Renal cortex interstitium (tissue), 11 donors: ENCODE results near the gene FRAS1. TPM values are rescaled to one million over a fixed set of nuclear protein-coding genes. Genes with fewer than 3 reads are reported as not detected.
A peak's percentile ranks its signal among the peaks of the same experiment; 100 is the strongest.
"Not testable (repeated sequence)": the region's sequence is repeated elsewhere in the genome, so short reads cannot be mapped to it uniquely, and the experiment has no call there.

ENCODE experiments used
- DNase-seq, 11 donors: peaks; one replicate each; pipeline ENCODE4 v3.0.0-alpha.2; 2013; ENCODE audit warnings: low read depth in 9 of 11, low spot score in 4 of 11; ENCODE audit errors: extremely low read depth in 1 of 11
- polyA plus RNA-seq, 3 donors: library from polyadenylated mRNA; unstranded; fragments of 120-200 nt; gene quantifications; one replicate each; pipeline ENCODE4 v1.2.1, GENCODE V29; 2013; ENCODE audit not compliant: insufficient read length in 3 of 3

Gene FRAS1
- polyA plus RNA-seq, 3 donors: 79.1 to 92.9 (median 84.9) TPM

GRCh38 chr4:78149751-78150542 is 92.8 kb downstream of the FRAS1 start:
- peak in 10 of 11 donors; percentile 31 to 77 (median 60) for DNase-seq

- peak in 10 of 11 donors; percentile 19 to 60 (median 38) for DNase-seq
These were observed 93.4 kb downstream of the FRAS1 start for GRCh38 chr4:78150543-78150864.

DNA sequence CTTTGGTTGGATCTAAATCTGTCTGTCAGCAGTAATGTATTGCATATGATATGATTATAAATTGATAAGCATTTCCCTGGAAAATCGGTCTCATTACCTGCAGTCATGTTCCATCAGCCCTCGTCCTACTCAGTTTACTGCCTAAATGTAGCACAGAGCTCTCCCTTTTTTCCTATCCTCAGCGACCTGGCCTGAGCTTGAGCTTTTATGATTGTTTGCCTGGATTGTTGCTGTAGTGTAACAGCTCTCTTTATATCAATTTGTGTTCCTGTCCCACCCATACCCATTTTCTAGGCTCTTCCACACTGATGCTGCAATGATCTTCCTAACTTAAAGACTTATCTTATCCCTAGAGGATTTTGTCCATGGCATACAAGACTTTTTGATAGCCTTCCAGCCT is 95.7 kb downstream of the FRAS1 start:
- DNase-seq: no peak

DNA sequence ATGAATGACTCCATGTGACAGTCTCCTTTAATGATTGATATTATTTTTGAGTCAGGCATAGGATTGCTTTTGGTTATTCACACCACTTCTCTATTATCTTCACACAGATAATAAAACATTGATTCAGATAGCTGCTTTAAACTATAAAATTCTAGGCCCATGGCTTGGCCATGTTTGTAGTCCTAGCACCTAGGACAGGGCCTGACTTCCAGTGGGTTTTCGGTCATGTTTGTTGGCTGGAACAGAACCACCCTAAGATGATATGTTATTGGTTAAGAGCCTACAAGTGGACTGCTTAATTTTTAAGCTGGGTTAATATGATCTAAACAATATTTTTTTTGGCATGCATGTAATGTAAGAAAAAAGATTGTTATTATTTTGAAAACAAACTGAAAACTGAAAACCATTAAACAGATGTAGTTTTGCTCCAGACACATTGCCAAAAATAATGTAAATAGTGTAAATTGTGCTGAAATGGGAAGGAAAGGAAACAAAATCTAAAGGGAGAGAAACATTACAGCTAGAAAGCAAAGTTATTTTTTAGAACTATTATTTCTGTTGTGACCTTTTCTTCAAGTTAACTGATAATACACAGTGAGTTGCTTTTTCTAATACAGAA is 98.0 kb downstream of the FRAS1 start:
- DNase-seq: no peak

DNA sequence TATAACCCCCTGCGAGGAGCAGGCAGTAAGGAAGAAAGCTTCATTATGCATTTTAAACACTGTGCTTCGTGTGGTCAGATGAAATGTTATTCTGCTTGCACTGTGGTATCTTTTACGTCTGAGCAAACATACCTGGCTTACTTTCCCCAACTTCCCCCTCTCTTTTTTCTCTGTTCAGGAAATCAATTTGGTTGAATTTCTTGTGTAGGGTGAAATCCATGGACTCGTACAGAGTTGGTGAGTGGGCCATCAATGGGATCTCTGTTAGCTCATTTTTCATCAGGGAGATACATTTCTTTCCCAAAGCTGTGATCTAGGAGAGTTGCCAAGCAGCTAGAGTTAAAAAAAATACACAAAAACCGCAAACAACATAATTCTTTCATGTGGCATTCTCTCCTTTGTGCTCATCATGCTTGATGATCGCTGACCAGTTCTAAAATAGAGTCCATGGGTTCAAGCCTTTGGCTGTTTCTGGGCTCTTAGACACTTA is 98.5 kb downstream of the FRAS1 start:
- DNase-seq: no peak

DNA sequence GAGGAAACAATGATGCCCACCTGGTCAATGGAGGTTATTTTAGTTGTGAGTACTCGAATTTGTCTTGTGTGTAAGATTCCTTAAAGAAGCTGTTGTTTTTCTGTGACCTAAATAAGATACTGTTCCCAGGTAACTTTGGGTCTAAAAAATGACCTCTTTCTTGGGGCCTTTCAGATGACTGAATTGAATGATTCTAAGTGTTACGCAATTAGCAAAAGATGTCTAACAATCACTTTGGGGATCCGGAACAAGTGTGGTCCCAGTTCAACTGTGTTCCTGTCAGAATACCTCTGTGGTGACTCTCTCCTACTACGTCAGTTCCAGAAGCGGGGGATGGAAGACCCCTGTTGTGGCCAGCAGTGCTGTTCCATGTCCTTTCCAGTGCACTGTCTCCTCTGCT is 99.4 kb downstream of the FRAS1 start:
- no peak for DNase-seq

- no peak for DNase-seq
These were observed 105.2 kb downstream of the FRAS1 start for GRCh38 chr4:78162342-78162741.

- DNase-seq: no peak
These were observed 105.7 kb downstream of the FRAS1 start for GRCh38 chr4:78162821-78163220.

DNA sequence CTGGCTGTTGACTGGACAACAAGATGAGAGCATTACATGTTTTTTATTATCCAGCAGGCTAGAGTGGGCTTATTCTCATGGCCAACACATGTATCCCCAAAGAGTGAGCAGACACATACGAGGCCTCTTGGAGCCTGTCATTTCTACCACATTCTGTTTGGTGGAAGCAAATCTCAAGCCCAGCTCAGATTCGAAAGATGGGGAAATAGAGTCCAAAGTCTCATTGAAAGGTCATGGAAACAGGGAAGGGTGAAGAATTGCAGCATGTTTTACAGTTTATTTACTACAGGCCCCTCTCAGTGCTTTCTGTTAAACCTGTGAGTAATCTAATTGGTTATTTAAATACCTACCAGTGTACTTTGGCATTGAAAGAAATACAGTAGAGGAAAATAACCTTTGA is 108.6 kb downstream of the FRAS1 start:
- no peak for DNase-seq

- no peak for DNase-seq
These were observed 109.5 kb downstream of the FRAS1 start for GRCh38 chr4:78166622-78167021.

DNA sequence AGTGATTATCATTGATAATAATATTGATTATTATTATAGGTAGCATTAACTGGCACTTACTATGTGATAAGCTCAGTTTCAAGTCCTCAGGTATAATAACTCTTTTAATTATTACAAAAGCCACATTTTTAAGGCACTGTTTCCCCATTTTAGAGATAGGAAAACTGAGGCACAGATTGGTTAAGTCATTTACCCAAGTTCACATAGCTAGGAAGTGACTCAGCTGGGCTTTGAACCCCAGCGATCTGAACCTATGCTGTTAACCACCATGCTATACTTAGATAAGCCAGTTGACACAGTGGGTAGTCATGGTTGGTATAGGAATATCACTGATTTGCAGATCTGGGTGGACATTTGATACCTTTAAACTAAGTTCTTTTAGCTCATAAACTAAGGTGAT is 110.4 kb downstream of the FRAS1 start:
- no peak for DNase-seq

DNA sequence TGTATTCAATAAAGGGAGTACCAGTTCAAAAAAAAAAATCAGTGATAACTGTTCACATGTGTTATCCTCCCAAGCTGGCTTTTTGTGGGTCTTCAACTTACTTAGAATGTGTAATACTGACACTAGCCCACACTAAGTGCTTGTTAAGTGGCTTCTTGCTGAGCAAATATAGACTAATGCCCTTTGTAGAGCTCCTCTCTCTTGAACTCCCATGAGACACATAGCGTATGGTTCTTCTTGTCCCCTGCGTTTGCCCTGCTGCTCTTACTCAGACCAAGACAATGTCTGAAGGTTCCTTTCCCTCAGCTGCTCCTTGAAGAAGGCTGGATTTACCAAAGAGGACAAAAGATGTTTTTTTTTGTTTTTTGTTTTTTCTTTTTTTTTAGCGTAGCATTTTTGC is 110.9 kb downstream of the FRAS1 start:
- no peak for DNase-seq

DNA sequence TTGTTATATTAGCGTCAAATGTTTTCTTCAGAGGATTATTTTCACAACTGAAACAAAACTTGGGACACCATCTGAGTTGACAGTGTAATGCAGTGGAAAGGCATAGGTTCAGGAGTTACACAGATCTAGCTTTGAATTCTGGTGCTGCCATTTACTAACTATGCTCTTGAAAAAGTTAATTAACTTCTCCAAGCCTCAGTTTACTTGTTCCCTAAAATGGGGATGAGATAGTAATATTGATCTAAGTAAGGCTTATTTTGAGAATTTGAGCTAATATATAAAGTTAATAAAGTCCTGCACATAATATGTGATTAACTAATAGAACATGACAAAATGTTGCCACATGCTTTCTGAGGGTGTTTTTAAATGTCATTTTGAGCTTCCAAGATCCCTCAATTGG is 112.6 kb downstream of the FRAS1 start:
- no peak for DNase-seq

GRCh38 chr4:78171482-78171881 is 114.4 kb downstream of the FRAS1 start:
- no peak for DNase-seq

DNA sequence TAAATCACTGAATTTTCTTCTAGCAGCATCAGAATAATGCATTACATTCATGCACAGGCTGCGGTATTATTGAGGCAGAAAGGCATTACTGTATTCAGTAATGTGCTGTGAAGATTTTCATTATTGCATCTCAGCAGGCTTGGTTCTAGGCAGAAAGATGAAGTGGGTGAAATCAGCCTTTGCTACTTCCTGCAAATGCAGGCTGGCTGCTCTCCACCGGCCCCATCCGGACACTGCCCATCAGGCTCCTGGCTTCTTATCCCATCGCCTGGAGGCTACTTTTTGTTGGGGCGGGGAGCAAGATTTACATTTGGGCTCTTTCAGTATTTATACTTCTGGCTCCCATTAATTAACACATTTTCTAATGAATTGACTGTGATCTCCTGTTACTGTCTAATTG is 117.8 kb downstream of the FRAS1 start:
- no peak for DNase-seq

DNA sequence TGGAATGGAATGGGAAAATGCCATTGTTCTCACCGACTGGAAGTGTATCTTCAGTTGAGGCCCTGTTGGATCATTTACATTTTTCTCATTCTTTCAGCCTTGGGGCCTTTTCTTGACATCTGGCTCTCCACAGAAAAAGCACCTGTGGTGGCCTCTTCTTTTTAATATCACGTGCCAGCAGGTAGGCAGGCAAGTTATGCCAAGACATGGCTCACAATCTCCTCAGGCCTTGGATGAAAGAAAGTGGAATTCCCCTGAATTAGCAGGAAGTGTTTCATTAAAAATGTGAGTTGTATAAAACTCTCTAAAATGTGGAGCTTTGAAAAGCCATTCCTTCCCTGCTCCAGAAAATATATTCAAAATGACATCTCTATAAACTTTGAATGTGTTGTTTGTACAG is 122.1 kb downstream of the FRAS1 start:
- no peak for DNase-seq

- DNase-seq: not testable (repeated sequence)
These were observed 124.6 kb downstream of the FRAS1 start for GRCh38 chr4:78181681-78182234.

DNA sequence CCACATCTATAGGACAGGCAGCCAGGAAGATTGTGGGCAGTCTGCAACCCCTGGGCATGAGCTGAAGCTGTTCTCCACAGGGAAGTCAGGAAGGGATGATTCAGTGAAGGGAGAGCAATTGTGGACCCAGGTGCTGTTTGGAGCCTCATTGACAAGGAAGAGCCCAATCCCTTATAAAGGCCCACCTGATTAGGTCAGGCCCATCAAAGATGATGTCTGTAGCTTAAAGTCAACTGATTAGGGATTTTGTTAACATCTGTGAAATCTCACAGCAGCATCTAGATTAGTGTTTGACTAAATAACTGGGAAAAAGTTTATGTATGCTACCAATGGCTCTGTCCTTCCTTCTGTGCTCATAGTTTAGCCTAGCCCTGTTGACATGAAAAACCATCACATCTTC is 127.5 kb downstream of the FRAS1 start:
- DNase-seq: no peak

- DNase-seq: no peak
These were observed 128.0 kb downstream of the FRAS1 start for GRCh38 chr4:78185117-78185516.
